ENCODE results near the gene MINAR1. TPM values are rescaled to one million over a fixed set of nuclear protein-coding genes. Genes with fewer than 3 reads are reported as not detected.
"Not testable (repeated sequence)": the region's sequence is repeated elsewhere in the genome, so short reads cannot be mapped to it uniquely, and the experiment has no call there.

Gene MINAR1
- total RNA-seq, 4 donors from 2014 or later, result 0.25 to 0.64 (median 0.33) TPM

DNA sequence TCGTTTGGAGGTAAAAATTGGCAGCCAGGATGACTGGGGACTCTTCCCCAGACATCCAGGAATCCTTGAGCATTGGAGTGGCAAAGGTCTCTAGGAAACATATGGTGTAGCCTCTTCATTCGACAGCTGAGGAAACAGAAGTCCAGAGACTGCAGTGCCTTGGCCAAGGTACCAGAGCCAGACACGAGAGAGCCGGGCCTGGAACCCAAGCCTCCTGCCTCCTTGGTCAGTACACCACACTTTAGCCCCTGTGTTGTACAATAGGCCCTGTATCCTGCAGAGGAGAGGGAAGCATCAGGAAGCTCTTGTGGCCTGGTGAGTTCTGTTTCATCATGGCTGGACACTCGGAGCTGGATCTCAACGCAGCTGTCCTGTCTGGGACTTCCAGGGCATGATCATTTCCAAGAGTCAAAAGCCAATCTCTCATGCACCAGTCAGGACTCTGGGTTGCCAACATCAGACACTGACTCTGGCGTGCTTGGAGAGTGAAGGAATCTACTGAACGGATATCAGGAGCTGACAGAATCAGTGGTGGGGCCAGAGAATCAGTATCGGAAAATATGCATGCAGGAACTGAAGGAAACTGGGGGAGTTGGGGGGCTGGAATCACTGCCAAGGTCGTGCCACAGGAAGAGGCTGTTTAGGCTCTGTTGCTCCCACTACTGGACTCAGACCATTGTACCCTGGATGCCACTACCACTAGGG lies 6.4 kb upstream of the MINAR1 start:
- TF ChIP-seq, protein P1, sequence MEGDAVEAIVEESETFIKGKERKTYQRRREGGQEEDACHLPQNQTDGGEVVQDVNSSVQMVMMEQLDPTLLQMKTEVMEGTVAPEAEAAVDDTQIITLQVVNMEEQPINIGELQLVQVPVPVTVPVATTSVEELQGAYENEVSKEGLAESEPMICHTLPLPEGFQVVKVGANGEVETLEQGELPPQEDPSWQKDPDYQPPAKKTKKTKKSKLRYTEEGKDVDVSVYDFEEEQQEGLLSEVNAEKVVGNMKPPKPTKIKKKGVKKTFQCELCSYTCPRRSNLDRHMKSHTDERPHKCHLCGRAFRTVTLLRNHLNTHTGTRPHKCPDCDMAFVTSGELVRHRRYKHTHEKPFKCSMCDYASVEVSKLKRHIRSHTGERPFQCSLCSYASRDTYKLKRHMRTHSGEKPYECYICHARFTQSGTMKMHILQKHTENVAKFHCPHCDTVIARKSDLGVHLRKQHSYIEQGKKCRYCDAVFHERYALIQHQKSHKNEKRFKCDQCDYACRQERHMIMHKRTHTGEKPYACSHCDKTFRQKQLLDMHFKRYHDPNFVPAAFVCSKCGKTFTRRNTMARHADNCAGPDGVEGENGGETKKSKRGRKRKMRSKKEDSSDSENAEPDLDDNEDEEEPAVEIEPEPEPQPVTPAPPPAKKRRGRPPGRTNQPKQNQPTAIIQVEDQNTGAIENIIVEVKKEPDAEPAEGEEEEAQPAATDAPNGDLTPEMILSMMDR (IDR thresholded peaks at IDR 0.05), result no peak
- no peak for TF ChIP-seq POLR2A (IDR thresholded peaks at IDR 0.05)
- no peak for DNase-seq (ENCODE audit: low spot score in 2 of 2)
- no peak overlapping the region for H3K4me3 ChIP-seq (ENCODE audit: low read depth, poor library complexity, severe bottlenecking)
- intact Hi-C loops (cut with DNase I; ENCODE audit: low total_unique reads), result no loop called here
- WGBS, 2 donors, result 79 to 85% methylated on average over 10 of the region's 10 CpGs

DNA sequence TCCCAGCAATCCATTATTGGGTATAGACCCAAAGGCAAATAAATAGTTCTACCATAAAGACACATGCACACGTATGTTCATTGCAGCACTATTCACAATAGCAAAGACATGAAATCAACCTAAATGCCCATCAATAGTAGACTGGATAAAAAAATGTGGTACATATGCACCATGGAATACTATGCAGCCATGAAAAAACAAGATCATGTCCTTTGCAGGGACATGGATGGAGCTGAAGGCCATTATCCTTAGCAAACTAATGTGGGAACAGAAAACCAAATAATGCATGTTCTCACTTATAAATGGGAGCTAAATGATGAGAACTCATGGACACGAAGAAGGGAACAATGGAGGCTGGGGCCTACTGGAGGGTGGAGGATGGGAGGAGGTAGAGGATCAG lies 5.2 kb upstream of the MINAR1 start:
- intact Hi-C loops (cut with DNase I; ENCODE audit: low total_unique reads), result not testable (repeated sequence)

GRCh38 chr15:79427781-79428598 lies 4.1 kb upstream of the MINAR1 start:
- WGBS, 2 donors, result 51 to 52% methylated on average over 5 of the region's 5 CpGs
- intact Hi-C loops (cut with DNase I; ENCODE audit: low total_unique reads), result no loop called here
- no peak for DNase-seq (ENCODE audit: low spot score in 2 of 2)
- TF ChIP-seq POLR2A (IDR thresholded peaks at IDR 0.05), result no peak
- TF ChIP-seq, protein P1 (IDR thresholded peaks at IDR 0.05), result no peak
- no peak overlapping the region for H3K4me3 ChIP-seq (ENCODE audit: low read depth, poor library complexity, severe bottlenecking)

More for the DNA sequence above, 5.2 kb upstream of the MINAR1 start:
- 97% methylated on average over 2 of the region's 2 CpGs for WGBS, 2 donors
- DNase-seq (ENCODE audit: low spot score in 2 of 2); H3K4me3 ChIP-seq (ENCODE audit: low read depth, poor library complexity, severe bottlenecking): not testable (repeated sequence)

DNA sequence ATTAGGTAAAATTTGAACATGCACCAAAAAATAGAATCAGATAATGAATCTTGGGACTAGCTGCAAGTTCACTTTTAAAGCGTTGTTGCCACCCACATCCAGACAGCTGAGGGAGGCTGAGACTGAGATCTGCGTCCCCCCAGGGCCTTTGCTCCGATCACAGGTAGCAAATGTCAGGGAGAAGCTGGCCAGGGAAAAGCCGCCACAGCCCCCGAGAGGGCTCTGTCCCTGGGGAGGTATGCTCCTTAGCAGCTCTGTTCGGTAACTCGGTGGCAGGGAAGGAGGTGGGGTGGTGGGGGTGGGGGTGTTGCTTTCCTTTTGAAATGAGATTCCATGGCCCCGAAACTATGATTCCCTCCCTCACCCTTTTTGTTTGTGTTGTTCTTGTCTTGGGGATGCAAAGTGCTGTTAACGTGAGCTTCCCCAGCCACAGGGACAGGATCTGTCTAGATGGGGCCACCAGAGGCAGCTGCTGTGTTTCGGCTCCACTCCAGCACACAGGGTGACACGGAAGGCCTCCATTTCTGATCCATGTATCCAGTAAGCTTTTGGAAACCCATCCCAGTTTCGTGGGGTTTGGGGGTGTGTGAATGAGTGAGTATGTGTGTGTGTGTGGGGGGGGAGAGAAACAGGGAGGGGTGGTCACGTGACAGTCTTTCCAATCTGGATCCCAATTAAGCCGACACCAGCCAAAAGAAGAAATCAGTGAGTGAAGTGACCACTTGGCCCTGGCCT lies 1.1 kb upstream of the MINAR1 start:
- no peak overlapping the region for H3K4me3 ChIP-seq (ENCODE audit: low read depth, poor library complexity, severe bottlenecking)
- no peak for DNase-seq (ENCODE audit: low spot score in 2 of 2)
- intact Hi-C loops (cut with DNase I; ENCODE audit: low total_unique reads), result no loop called here
- no peak for TF ChIP-seq POLR2A (IDR thresholded peaks at IDR 0.05)
- TF ChIP-seq, protein P1 (IDR thresholded peaks at IDR 0.05), result no peak
- 13 to 24% methylated on average over 14 of the region's 14 CpGs for WGBS, 2 donors

GRCh38 chr15:79432345-79433275 lies 474 bp downstream of the MINAR1 start:
- no peak overlapping the region for H3K4me3 ChIP-seq (ENCODE audit: low read depth, poor library complexity, severe bottlenecking)
- no peak for DNase-seq (ENCODE audit: low spot score in 2 of 2)
- 8 to 11% methylated on average over 43 to 53 of the region's 84 CpGs for WGBS, 2 donors
- no peak for TF ChIP-seq POLR2A (IDR thresholded peaks at IDR 0.05)
- TF ChIP-seq, protein P1 (IDR thresholded peaks at IDR 0.05), result no peak
- intact Hi-C loops (cut with DNase I; ENCODE audit: low total_unique reads), result no loop called here

Measured in lower leg skin (tissue), 4 donors.